Measurements from ENCODE around the gene EDIL3. TPM values are rescaled to one million over a fixed set of nuclear protein-coding genes. Genes with fewer than 3 reads are reported as not detected.

Gene EDIL3
- total RNA-seq, 1 donor from 2014 or later: 15.2 TPM

DNA sequence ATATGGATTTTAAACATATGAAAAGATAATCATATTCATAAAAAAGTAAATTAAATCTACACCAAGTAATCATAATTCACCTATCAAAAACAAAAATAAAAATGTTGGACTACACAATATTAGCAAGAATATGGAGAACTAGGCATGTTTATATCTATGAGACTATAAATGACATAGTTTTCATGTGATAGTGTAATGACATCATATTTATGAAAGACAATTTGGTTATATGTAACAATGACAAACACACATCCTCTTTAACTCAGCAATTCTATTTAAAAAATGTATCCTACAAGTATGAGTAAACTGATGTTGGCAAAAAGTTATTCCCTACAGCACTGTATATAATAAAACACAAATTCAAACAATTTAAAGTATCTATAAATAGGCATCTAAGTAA lies 312.3 kb downstream of the EDIL3 start:
- H3K4me1 ChIP-seq: no peaks in the 10 kb centered on the region
- TF ChIP-seq POLR2A (IDR thresholded peaks at IDR 0.05): no peak
- no peak for TF ChIP-seq POLR2AphosphoS5 (IDR thresholded peaks at IDR 0.05; ENCODE audit: insufficient read depth in 1 of 2, low read depth in 1 of 2)
- TF ChIP-seq, protein P1, sequence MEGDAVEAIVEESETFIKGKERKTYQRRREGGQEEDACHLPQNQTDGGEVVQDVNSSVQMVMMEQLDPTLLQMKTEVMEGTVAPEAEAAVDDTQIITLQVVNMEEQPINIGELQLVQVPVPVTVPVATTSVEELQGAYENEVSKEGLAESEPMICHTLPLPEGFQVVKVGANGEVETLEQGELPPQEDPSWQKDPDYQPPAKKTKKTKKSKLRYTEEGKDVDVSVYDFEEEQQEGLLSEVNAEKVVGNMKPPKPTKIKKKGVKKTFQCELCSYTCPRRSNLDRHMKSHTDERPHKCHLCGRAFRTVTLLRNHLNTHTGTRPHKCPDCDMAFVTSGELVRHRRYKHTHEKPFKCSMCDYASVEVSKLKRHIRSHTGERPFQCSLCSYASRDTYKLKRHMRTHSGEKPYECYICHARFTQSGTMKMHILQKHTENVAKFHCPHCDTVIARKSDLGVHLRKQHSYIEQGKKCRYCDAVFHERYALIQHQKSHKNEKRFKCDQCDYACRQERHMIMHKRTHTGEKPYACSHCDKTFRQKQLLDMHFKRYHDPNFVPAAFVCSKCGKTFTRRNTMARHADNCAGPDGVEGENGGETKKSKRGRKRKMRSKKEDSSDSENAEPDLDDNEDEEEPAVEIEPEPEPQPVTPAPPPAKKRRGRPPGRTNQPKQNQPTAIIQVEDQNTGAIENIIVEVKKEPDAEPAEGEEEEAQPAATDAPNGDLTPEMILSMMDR (IDR thresholded peaks at IDR 0.05): no peak
- DNase-seq (ENCODE audit: extremely low spot score in 2 of 2): no peak
- no peak overlapping the region for H3K4me3 ChIP-seq
- H3K27me3 ChIP-seq: no peaks in the 10 kb centered on the region
- H3K27ac ChIP-seq: no peak overlapping the region
- no peaks in the 10 kb centered on the region for H3K36me3 ChIP-seq
- intact Hi-C loops (cut with DNase I): no loop called here
- H3K9me3 ChIP-seq: no peaks in the 10 kb centered on the region

DNA sequence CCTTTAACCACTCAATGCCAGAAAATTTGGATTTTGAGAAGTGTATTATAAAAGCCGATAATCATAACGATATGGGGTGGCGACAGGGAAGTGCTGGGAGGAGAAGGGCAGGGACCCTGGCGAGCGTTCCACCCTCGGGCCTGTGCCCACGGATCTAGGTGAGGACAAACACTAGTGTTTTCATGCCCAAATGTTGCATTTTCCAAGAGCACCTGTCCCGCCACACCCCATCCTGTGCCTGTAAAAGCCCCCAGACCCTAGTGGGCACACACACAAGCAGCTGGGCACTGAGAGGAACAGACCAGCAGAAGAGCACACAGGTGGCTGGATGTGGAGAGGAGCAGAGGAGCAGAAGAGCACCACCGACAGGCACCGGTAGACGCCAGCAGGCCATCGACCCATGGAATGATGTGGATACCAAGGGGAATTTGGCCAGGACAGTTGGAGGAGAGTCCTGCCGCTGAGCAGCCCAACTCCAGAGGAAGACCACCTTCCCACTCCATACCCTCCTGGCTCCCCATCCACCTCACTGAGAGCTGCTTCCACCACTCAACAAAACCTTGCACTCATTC lies 315.0 kb downstream of the EDIL3 start:
- Histone ChIP-seq H3K4me1 (no peaks in the 10 kb centered on the region), H3K4me3 (no peak overlapping the region), H3K27ac (no peak overlapping the region), H3K27me3 (no peaks in the 10 kb centered on the region), H3K36me3 (no peaks in the 10 kb centered on the region), H3K9me3 (no peaks in the 10 kb centered on the region)
- DNase-seq (ENCODE audit: extremely low spot score in 2 of 2): no peak
- intact Hi-C loops (cut with DNase I): no loop called here
- TF ChIP-seq, protein P1 (IDR thresholded peaks at IDR 0.05): no peak
- TF ChIP-seq POLR2AphosphoS5 (IDR thresholded peaks at IDR 0.05; ENCODE audit: insufficient read depth in 1 of 2, low read depth in 1 of 2) (no peak), POLR2A (IDR thresholded peaks at IDR 0.05) (no peak)

DNA sequence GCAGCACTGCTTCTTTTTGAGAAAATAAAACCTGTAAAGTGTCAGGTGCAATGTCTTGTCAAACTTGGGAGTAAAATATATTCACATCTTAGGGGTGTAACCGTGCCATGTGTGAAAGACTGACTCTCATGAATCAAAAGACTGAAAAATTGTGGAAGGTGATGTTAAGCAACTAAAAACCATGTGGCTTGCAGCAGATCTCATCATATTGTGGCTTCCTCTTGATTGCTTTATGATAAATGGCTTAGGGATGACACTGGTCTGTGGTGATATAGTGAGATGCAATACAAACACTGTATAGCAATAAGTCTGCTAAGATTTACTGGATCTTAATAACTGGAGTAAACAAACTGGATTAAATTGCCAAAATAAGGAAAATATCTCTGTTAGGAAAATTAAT lies 321.6 kb downstream of the EDIL3 start:
- no peak for DNase-seq (ENCODE audit: extremely low spot score in 2 of 2)
- Histone ChIP-seq H3K4me1 (no peaks in the 10 kb centered on the region), H3K9me3 (no peaks in the 10 kb centered on the region), H3K27ac (no peak overlapping the region), H3K4me3 (no peak overlapping the region), H3K36me3 (no peaks in the 10 kb centered on the region), H3K27me3 (no peaks in the 10 kb centered on the region)
- TF ChIP-seq, protein P1 (IDR thresholded peaks at IDR 0.05): no peak
- TF ChIP-seq POLR2A (IDR thresholded peaks at IDR 0.05) (no peak), POLR2AphosphoS5 (IDR thresholded peaks at IDR 0.05; ENCODE audit: insufficient read depth in 1 of 2, low read depth in 1 of 2) (no peak)
- intact Hi-C loops (cut with DNase I): no loop called here

DNA sequence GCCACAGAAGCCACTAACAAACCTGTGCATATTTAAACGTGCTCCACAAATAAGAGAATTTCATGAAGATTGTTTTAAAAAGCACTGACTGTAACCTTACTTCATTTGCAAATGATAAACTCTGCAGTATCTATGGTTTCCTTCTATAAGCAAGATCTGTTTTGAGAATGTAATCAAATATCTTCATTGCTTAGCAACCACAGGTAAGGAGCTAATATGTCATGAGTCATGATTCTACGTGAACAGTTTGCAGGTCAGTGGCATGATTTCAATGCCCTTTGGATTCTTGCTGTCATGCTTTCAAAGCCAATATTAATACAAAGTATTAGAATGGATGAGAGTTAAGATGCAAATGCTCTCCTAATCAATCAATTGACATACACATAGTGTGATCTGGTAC lies 325.0 kb downstream of the EDIL3 start:
- DNase-seq (ENCODE audit: extremely low spot score in 2 of 2): no peak
- H3K36me3 ChIP-seq: no peaks in the 10 kb centered on the region
- H3K27ac ChIP-seq: no peak overlapping the region
- TF ChIP-seq POLR2AphosphoS5 (IDR thresholded peaks at IDR 0.05; ENCODE audit: insufficient read depth in 1 of 2, low read depth in 1 of 2) (no peak), POLR2A (IDR thresholded peaks at IDR 0.05) (no peak)
- TF ChIP-seq, protein P1 (IDR thresholded peaks at IDR 0.05): no peak
- H3K4me3 ChIP-seq: no peak overlapping the region
- intact Hi-C loops (cut with DNase I): no loop called here
- H3K27me3 ChIP-seq: no peaks in the 10 kb centered on the region
- H3K9me3 ChIP-seq: no peaks in the 10 kb centered on the region
- no peaks in the 10 kb centered on the region for H3K4me1 ChIP-seq

GRCh38 chr5:84058561-84058960 lies 326.1 kb downstream of the EDIL3 start:
- no peak overlapping the region for H3K27ac ChIP-seq
- H3K4me3 ChIP-seq: no peak overlapping the region
- DNase-seq (ENCODE audit: extremely low spot score in 2 of 2): no peak
- H3K9me3 ChIP-seq: no peaks in the 10 kb centered on the region
- intact Hi-C loops (cut with DNase I): no loop called here
- H3K4me1 ChIP-seq: no peaks in the 10 kb centered on the region
- no peaks in the 10 kb centered on the region for H3K27me3 ChIP-seq
- no peaks in the 10 kb centered on the region for H3K36me3 ChIP-seq
- TF ChIP-seq POLR2A (IDR thresholded peaks at IDR 0.05) (no peak), POLR2AphosphoS5 (IDR thresholded peaks at IDR 0.05; ENCODE audit: insufficient read depth in 1 of 2, low read depth in 1 of 2) (no peak)
- TF ChIP-seq, protein P1 (IDR thresholded peaks at IDR 0.05): no peak
